ENCODE results near the gene YPEL4. TPM values are rescaled to one million over a fixed set of nuclear protein-coding genes. Genes with fewer than 3 reads are reported as not detected.
"Not testable (repeated sequence)": the region's sequence is repeated elsewhere in the genome, so short reads cannot be mapped to it uniquely, and the experiment has no call there.

The YPEL4 gene, protein sequence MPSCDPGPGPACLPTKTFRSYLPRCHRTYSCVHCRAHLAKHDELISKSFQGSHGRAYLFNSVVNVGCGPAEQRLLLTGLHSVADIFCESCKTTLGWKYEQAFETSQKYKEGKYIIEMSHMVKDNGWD
- total RNA-seq (ENCODE audit: unreplicated experiment): not detected
- long read RNA-seq: 0 reads

DNA sequence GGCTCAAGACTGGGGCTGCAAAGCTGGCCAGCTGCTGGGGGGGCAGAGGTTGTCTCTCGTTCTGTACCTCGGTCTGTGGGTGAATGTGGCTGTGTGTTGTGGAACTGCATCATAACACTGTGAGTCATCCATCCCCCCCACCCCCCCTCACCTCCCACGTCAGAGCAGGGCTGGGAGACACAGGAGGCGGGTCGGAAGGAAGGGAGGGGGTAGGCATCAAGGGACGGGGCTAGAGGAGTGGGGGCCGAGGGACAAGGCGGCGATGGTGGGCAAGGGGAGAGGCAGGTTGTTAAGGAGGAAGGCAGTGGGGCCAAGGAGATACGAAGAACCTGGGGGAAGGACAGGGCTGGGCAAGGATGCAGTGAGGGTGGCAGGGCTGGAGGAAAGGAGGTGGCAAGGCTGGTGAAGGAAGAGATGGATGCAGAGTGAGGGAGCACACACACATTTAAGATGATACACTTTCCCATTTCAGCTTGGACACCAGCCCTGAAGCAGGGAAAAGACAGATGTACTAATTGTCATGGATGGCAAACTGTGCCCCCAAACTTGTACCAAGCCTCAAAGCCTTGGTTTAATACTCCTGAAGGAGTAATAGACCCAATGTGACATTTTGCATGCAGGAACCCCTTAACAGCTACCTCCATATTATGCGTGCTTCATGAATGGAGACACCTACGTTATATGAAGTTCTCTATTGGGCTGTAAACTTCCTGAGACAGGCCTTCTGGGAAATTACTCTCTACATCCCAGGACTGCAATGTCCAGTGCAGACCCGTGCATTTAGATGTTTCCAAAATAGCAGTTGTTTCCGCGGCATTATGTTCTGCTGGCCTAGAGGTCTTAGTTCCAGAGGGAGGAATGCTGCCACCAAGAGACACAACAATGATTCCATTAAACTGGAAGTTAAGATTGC, at the start of gene YPEL4:
TSS of gene YPEL4 (minus strand) at position 87 of the 913 bp plus-strand sequence. CDS start 2,805 bp downstream, outside the sequence.
- Mint-ChIP-seq H3K4me3 (ENCODE audit: unreplicated experiment) (peak within 1 kb of the TSS; percentile 77), H3K27ac (ENCODE audit: unreplicated experiment) (peak within 1 kb of the TSS; percentile 83), H3K27me3 (ENCODE audit: unreplicated experiment) (peaks cover 31% of the 10 kb centered on the region), H3K36me3 (ENCODE audit: low read depth, unreplicated experiment) (peaks cover 3% of the 10 kb centered on the region), H3K9me3 (ENCODE audit: unreplicated experiment) (no peaks in the 10 kb centered on the region), H3K4me1 (ENCODE audit: unreplicated experiment) (peaks cover 64% of the 10 kb centered on the region)
- no peak for DNase-seq (ENCODE audit: low spot score)
- TF ChIP-seq, protein P1, sequence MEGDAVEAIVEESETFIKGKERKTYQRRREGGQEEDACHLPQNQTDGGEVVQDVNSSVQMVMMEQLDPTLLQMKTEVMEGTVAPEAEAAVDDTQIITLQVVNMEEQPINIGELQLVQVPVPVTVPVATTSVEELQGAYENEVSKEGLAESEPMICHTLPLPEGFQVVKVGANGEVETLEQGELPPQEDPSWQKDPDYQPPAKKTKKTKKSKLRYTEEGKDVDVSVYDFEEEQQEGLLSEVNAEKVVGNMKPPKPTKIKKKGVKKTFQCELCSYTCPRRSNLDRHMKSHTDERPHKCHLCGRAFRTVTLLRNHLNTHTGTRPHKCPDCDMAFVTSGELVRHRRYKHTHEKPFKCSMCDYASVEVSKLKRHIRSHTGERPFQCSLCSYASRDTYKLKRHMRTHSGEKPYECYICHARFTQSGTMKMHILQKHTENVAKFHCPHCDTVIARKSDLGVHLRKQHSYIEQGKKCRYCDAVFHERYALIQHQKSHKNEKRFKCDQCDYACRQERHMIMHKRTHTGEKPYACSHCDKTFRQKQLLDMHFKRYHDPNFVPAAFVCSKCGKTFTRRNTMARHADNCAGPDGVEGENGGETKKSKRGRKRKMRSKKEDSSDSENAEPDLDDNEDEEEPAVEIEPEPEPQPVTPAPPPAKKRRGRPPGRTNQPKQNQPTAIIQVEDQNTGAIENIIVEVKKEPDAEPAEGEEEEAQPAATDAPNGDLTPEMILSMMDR (IDR thresholded peaks at IDR 0.05; ENCODE audit: unreplicated experiment): no peak

DNA sequence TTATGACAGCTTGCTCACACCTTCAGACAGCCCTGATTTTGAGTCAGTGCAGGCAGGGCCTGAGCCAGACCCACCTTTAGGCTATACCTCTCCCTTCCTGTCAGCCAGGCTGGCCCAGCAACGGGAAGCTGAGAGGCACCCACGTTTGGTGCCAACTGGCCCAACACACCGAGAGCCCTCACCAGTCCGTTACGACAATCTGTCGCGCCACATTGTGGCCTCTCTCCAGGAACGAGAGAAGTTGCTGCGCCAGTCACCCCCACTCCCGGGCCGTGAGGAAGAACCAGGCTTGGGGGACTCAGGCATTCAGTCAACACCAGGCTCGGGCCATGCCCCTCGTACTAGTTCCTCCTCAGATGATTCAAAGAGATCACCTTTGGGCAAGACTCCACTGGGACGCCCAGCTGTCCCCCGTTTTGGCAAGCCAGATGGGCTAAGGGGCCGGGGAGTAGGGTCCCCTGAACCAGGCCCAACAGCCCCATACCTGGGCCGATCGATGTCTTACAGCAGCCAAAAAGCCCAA, 49.2 kb upstream of the YPEL4 start:
- Mint-ChIP-seq H3K36me3 (ENCODE audit: low read depth, unreplicated experiment) (peaks cover 41% of the 10 kb centered on the region), H3K27me3 (ENCODE audit: unreplicated experiment) (no peaks in the 10 kb centered on the region), H3K4me3 (ENCODE audit: unreplicated experiment) (no peak overlapping the region), H3K27ac (ENCODE audit: unreplicated experiment) (no peak overlapping the region), H3K4me1 (ENCODE audit: unreplicated experiment) (no peaks in the 10 kb centered on the region), H3K9me3 (ENCODE audit: unreplicated experiment) (no peaks in the 10 kb centered on the region)
- DNase-seq (ENCODE audit: low spot score): no peak
- TF ChIP-seq, protein P1 (IDR thresholded peaks at IDR 0.05; ENCODE audit: unreplicated experiment): no peak

DNA sequence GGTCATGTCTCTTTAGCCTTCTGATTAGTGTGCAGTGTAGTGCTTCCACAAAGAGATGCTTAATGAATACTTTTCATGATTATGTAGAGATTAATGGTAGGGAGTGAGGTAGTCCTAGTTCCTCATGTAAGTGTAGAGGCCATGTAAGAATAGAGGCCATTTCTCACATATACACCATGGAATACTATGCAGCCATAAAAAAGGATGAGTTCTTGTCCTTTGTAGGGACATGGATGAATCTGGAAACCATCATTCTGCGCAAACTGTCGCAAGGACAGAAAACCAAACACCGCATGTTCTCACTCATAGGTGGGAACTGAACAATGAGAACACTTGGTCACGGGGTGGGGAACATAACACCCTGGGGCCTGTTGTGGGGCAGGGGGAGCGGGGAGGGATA, 40.8 kb upstream of the YPEL4 start:
- not testable (repeated sequence) for DNase-seq (ENCODE audit: low spot score); H3K4me1 Mint-ChIP-seq (ENCODE audit: unreplicated experiment); H3K27me3 Mint-ChIP-seq (ENCODE audit: unreplicated experiment); H3K27ac Mint-ChIP-seq (ENCODE audit: unreplicated experiment); H3K9me3 Mint-ChIP-seq (ENCODE audit: unreplicated experiment)
- H3K4me3 Mint-ChIP-seq (ENCODE audit: unreplicated experiment): peak overlapping the region; percentile 33
- H3K36me3 Mint-ChIP-seq (ENCODE audit: low read depth, unreplicated experiment): peaks cover 36% of the 10 kb centered on the region

DNA sequence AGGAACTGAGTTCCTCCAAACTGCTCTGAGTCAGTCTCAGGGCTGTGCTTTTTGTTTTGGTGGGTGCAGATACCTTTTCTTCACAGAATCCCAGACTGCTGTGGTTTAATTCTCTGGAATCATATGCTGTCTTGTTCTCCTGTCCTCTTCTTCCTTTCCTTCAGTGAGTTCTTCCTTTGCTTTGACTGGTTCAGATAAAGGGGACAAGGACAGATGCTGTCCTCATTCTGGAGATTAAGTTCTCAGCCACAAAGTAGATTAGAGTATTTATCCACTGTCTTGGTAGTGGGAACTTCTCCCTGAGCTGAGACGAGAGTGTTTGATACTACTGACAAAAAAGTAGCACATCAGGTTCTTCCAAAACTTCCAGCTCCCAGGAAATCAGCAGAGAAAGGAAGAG, 31.5 kb upstream of the YPEL4 start:
- peaks cover 2% of the 10 kb centered on the region for H3K4me1 Mint-ChIP-seq (ENCODE audit: unreplicated experiment)
- no peaks in the 10 kb centered on the region for H3K27me3 Mint-ChIP-seq (ENCODE audit: unreplicated experiment)
- DNase-seq (ENCODE audit: low spot score): no peak
- peaks cover 30% of the 10 kb centered on the region for H3K36me3 Mint-ChIP-seq (ENCODE audit: low read depth, unreplicated experiment)
- no peaks in the 10 kb centered on the region for H3K9me3 Mint-ChIP-seq (ENCODE audit: unreplicated experiment)
- TF ChIP-seq, protein P1 (IDR thresholded peaks at IDR 0.05; ENCODE audit: unreplicated experiment): no peak
- no peak overlapping the region for H3K27ac Mint-ChIP-seq (ENCODE audit: unreplicated experiment)
- H3K4me3 Mint-ChIP-seq (ENCODE audit: unreplicated experiment): no peak overlapping the region

DNA sequence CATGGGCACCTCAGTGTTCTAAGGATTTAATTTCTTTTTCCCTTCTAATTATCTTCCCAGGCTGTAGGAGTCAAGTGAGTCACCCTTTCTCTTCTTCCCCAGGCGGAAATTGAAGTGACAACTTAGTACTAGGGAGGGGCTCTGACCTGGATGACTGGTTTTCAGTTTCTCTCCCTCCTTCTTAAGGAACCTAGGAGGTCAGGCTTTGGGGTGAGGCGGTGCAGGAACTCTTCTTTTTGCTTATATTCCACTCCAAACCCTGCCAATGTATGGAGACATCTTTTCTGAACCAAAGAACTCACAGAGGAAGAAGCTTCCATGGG, 30.8 kb upstream of the YPEL4 start:
- Mint-ChIP-seq H3K36me3 (ENCODE audit: low read depth, unreplicated experiment) (peaks cover 30% of the 10 kb centered on the region), H3K4me1 (ENCODE audit: unreplicated experiment) (peaks cover 6% of the 10 kb centered on the region), H3K4me3 (ENCODE audit: unreplicated experiment) (no peak overlapping the region), H3K27ac (ENCODE audit: unreplicated experiment) (no peak overlapping the region), H3K9me3 (ENCODE audit: unreplicated experiment) (no peaks in the 10 kb centered on the region), H3K27me3 (ENCODE audit: unreplicated experiment) (no peaks in the 10 kb centered on the region)
- DNase-seq (ENCODE audit: low spot score): no peak
- TF ChIP-seq, protein P1 (IDR thresholded peaks at IDR 0.05; ENCODE audit: unreplicated experiment): no peak

Data from endothelial cell (in vitro differentiated cells).